NCI-H2107 treated with DMSO at 0.1 percent for 48 hours (cell line): ENCODE measurements around the gene KLHL12.

ENCODE experiments used
- DNase-seq: peaks from one replicate; lab custom pipeline; 2025; ENCODE audit not compliant: unreplicated experiment; lab: John Stamatoyannopoulos, UW

The KLHL12 gene

DNA sequence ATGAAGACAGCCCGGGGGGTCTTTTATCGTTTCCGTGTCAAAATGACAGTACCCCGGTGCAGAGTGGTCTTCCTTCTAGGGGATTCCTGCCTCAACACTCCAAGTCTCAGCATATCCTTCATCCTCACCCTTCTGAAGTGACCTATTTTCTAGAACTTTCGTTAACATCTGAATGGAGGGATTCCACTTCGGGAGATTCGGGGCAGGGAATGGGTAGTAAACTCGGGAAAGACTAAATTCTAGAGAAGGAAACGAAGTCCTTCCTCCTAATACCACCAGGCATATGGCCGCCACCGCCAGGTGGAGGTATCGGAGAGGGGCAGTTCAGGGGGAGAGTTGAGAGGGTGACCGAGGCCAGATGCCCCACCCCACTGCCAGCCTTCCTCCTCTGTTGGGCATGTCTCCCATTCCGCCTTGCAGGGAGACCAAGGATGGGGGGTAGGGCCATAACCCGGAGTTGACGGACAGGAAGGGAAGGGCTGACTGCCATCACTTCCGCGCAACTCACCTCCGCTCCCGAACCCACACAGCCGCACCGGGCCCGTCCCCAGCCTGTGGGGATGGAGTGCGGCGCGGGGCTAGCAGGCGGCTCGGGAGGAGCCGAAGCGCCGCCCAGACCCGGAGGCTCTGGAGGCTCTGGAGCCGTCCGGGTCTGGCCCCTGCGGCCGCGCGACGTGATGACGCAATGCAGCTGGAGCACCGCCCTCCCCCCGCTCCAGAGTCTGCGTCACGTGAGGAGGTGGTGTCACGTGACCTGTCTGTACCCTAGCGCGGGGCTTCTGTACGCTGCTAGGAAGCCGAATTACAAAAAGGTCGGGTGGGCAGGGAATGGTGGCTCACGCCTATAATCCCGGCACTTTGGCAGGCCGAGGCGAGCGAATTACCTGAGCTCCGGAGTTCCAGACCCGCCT is at the start of gene KLHL12:
KLHL12 (minus strand) TSS at position 654 of the 911 bp plus-strand sequence. CDS start 2,072 bp downstream, outside the sequence.
- DNase-seq = peak; percentile 93

- DNase-seq = no peak
These were observed 49.6 kb upstream of the KLHL12 start for GRCh38 chr1:202976633-202977032.

- DNase-seq = no peak
These were observed 47.8 kb upstream of the KLHL12 start for GRCh38 chr1:202974856-202975255.

DNA sequence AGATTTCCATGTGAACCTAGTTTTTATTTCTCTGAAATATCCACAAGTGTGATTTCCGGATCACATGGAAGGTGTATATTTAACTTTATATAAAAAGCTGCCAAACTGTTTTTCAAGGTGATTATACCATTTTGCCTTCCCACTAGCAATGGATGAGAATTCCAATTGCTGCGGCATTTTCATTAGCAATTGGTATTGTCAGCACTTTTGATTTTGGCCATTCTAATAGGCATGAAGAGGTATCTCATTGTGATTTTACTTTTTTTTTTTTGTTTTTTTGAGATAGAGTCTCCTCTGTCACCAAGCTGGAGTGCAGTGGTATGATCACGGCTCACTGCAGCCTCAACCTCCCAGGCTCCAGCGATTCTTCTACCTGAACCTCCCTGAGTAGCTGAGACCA is 45.0 kb upstream of the KLHL12 start:
- DNase-seq = no peak

- DNase-seq = peak; percentile 82
These were observed 41.9 kb upstream of the KLHL12 start for GRCh38 chr1:202968895-202969295.

GRCh38 chr1:202968351-202968750 is 41.3 kb upstream of the KLHL12 start:
- no peak for DNase-seq

DNA sequence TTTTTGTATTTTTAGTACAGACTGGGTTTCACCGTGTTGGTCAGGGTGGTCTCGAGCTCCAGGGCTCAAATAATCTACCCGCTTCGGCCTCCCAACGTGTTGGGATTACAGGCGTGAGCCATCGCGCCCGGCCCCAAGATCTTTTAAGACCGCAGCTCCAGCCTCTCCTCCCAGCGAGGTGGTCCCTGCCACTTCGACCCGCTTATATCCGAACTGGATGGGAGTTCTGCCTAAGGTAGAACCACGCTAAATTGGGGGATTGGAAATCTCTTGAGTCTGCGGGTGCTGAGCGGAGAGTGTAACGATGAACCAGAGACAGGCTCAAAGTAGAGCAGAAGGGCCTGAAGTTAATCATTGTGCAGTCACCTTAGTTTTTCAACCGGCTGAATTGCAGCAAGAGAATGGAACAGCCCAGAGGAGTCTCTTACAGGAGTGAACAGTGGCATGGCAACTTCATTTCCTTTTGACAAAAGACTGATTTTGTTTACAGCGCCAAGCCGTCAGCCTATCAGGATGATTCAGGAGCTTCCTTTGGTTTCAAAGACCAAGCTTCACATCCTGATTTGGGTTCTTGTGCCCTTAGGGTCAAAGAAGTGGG is 40.7 kb upstream of the KLHL12 start:
- no peak for DNase-seq

DNA sequence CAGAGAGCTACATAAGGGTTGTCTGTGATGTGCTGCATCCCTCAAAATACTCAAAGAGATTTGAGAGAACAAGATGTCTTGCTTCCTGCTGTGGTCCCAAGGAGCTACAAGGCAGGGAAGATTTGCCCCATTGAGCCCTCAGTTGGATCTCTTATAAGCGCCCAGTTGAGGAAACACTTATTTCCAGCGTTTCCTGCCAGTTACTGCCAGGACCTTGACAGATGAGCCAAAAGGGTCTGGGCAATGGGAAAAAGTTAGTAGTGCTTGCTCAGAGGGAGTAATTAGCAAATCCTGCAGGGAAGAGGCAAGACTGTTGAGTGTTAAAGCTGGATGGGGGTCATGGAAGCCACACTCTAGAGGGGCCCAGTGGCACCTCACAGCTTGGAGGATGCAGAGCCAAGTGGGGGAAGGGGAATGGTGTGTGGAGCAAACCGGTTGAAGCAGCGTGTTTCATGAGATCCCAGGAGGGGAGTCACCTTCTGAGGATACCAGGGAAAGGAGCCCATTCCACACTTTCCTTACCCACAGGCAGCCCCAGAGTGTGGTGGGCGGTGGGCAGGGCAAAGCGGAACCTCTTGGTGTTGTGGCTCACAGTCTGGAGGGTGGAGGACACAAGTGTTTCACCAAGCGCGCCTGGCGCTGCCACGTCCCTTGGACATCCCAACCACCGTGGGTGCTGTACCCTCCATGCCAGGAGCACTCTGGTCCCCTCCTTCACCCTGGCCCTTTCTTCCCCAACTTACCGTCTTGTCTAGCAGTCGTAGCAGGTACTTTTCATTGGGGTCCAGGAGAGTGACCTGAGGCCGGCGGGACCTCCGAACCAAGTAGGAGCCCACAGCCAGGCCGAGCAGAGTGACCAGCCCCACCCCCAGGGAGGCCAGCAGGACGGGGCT is 39.2 kb upstream of the KLHL12 start:
- DNase-seq = no peak

- no peak for DNase-seq
These were observed 38.4 kb upstream of the KLHL12 start for GRCh38 chr1:202965422-202965821.

DNA sequence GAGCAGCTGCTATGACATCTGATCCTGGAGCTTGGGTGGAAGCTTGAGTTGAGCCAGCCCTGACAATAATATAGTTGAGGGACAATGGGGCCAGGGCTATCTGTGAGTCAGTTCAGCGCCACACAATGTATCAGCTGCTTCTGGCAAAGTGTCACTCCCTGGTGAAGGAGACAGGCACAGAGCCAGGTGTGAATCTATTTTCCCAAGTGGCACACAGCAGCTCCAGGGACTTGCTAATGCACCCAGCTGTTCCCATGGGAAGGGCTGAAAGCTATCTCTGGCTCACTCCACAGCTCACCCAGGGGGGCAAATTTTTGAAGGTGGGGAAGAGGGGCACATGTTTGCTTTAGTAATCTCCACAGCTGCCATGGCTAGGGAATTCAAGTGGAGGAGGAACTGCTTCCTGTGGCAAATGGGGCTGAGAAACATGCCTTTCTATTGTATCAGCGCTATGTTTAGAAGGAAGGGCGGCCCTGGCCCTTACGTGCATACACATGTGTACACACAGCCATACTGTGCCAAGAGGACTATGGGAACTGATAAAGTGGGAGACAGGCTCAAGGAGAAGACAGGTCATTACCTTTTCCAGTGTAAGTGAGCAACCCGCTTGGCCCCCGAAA is 37.9 kb upstream of the KLHL12 start:
- DNase-seq = peak; percentile 99

GRCh38 chr1:202961220-202961880 is 34.3 kb upstream of the KLHL12 start:
- DNase-seq = no peak

GRCh38 chr1:202959276-202959620 is 32.2 kb upstream of the KLHL12 start:
- DNase-seq = peak; percentile 89

GRCh38 chr1:202958544-202959275 is 31.7 kb upstream of the KLHL12 start:
- DNase-seq = no peak

GRCh38 chr1:202957733-202958543 is 30.9 kb upstream of the KLHL12 start, which contains the start of gene ADIPOR1:
Gene ADIPOR1 (minus strand): TSS chr1:202958312. CDS start chr1:202951070, 7,242 bp downstream.
- peak; percentile 82 for DNase-seq

- DNase-seq = no peak
These were observed 29.9 kb upstream of the KLHL12 start for GRCh38 chr1:202956969-202957368.

DNA sequence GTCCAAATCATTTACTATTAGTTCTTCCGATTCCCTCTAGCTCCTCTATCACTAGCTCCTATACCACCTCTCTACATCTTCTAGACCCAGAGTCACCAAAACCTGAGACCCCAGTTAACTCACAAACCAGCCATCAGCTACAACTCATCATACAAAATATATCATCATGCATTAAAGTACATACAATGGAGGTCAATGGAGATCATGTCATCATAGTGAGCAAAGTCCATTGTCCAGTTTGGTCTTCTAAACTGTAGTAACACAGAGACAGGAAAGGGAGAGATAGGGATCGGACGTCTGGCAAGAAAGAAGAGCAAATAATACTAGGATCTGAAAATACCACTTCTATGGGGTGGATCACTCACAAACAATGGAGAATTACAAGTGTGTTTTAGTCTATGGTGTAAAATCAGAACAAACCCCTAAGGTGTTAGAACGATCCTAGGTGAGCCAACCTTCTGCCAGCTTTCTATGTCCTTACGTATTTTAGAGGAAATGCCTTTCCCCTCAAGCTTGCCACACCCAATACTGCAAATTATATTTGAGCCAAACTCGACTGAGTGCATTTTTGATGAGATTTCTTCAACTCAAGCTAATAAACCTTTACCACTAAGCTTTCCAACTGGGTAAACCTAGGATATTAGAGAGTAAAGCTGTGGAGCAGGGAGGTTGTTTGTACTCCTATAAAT is 27.2 kb upstream of the KLHL12 start:
- DNase-seq = no peak

DNA sequence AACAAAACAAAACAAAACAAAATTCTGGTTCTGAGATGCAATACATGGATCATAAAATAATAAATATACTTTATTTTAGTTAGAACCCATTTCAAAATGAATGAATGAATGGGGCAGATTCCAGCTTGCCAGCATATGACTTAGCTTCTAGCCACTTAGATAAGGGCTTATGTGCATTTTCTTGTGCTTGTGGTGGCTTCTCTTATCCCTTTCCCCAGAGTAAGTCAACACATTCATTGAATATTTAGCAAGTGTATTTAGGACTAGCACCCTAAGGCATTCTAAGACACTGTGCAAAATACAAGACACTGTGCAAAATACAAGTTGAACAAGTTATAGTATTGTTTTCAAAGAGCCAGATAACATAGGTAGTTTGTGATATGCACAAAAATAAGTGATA is 26.4 kb upstream of the KLHL12 start:
- no peak for DNase-seq

DNA sequence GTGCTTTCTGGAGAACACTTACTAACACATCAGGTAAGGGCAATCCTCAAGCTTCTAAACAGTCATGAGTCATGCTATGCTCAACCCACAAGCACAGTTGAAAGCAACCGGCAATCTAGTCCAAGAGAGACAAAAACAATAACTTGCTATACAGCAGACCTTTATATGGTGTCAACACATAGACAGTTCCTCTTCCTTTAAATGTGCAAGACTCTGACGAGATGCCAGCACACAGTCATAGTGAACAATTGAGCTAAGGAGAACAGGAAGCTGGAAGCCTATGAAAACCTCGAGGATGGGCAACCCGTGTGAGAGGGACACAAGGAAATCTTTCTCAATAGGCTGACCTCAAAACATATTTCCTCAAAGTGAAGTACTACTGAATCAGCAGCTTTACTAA is 25.8 kb upstream of the KLHL12 start:
- DNase-seq = no peak
